GM23338 (cell line): ENCODE results near the gene PDE4D.

Experiments used
- CREB1 ChIP-seq: fragments of 250-450 bp; sonication (Bioruptor Pico); IDR thresholded peaks from 2 replicates; pipeline ENCODE4 v1.5.0; 2020; ENCODE audit warnings: low read depth, mild to moderate bottlenecking, moderate library complexity
- CTCF ChIP-seq, 2 experiments: fragments of 200-600 bp in 1 of 2; sonication (generic) in 1 of 2; conservative IDR thresholded peaks; 2 replicates each; pipeline versions ENCODE4 v1.5.1 to v1.6.1; 2016 to 2017; ENCODE audit warnings: antibody characterized with exemption in 2 of 2, low read depth in 2 of 2, mild to moderate bottlenecking in 2 of 2, moderate library complexity in 1 of 2
- EZH2 ChIP-seq: fragments of 200-600 bp; sonication (generic); IDR thresholded peaks from one replicate; pipeline ENCODE4 v1.8.0; 2017; ENCODE audit warnings: antibody characterized with exemption, mild to moderate bottlenecking, low read depth; ENCODE audit not compliant: unreplicated experiment
- EZH2phosphoT487 ChIP-seq: fragments of 200-600 bp; sonication (generic); IDR thresholded peaks from one replicate; pipeline ENCODE4 v1.8.1; 2018; ENCODE audit warnings: antibody characterized with exemption; ENCODE audit not compliant: unreplicated experiment
- NANOG ChIP-seq: IDR thresholded peaks from 2 replicates; pipeline ENCODE4 v1.6.1; 2016; ENCODE audit warnings: antibody characterized with exemption, borderline replicate concordance
- POLR2AphosphoS5 ChIP-seq: IDR thresholded peaks from 2 replicates; pipeline ENCODE4 v1.6.1; 2016; ENCODE audit warnings: antibody characterized with exemption, low read depth
- ZNF114 ChIP-seq: fragments of 250-450 bp; sonication (Bioruptor Pico); IDR thresholded peaks from 2 replicates; pipeline ENCODE4 v1.5.0; 2020; ENCODE audit warnings: mild to moderate bottlenecking, moderate library complexity
- ZNF331 ChIP-seq: fragments of 250-450 bp; sonication (Bioruptor Pico); IDR thresholded peaks from 2 replicates; pipeline ENCODE4 v1.5.0; 2020; ENCODE audit warnings: low read depth, mild to moderate bottlenecking, moderate library complexity
- TF ChIP-seq, protein P1 (sequence below): IDR thresholded peaks from one replicate; pipeline ENCODE4 v1.6.1; 2018; ENCODE audit warnings: antibody characterized with exemption; ENCODE audit not compliant: unreplicated experiment

- TF ChIP-seq CTCF (conservative IDR thresholded peaks at IDR 0.05; ENCODE audit: low read depth in 2 of 2) (no peak), POLR2AphosphoS5 (no peak), EZH2 (no peak), CREB1 (no peak), NANOG (no peak), EZH2phosphoT487 (no peak), ZNF114 (CRISPR knock-in tag) (no peak), ZNF331 (no peak)
- TF ChIP-seq, protein P1, sequence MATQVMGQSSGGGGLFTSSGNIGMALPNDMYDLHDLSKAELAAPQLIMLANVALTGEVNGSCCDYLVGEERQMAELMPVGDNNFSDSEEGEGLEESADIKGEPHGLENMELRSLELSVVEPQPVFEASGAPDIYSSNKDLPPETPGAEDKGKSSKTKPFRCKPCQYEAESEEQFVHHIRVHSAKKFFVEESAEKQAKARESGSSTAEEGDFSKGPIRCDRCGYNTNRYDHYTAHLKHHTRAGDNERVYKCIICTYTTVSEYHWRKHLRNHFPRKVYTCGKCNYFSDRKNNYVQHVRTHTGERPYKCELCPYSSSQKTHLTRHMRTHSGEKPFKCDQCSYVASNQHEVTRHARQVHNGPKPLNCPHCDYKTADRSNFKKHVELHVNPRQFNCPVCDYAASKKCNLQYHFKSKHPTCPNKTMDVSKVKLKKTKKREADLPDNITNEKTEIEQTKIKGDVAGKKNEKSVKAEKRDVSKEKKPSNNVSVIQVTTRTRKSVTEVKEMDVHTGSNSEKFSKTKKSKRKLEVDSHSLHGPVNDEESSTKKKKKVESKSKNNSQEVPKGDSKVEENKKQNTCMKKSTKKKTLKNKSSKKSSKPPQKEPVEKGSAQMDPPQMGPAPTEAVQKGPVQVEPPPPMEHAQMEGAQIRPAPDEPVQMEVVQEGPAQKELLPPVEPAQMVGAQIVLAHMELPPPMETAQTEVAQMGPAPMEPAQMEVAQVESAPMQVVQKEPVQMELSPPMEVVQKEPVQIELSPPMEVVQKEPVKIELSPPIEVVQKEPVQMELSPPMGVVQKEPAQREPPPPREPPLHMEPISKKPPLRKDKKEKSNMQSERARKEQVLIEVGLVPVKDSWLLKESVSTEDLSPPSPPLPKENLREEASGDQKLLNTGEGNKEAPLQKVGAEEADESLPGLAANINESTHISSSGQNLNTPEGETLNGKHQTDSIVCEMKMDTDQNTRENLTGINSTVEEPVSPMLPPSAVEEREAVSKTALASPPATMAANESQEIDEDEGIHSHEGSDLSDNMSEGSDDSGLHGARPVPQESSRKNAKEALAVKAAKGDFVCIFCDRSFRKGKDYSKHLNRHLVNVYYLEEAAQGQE = no peak
Measured at GRCh38 chr5:59773294-59773693, 120.2 kb downstream of the PDE4D start.
